Osteoblast (primary cell): ENCODE data around the gene ZMPSTE24. TPM values are rescaled to one million over a fixed set of nuclear protein-coding genes. Genes with fewer than 3 reads are reported as not detected.

Experiments used
- DNase-seq: peaks from one replicate; pipeline ENCODE4 v3.0.0; 2011; ENCODE audit warnings: low spot score, mixed read lengths; ENCODE audit not compliant: insufficient read length; ENCODE audit errors: missing footprints
- H2AFZ ChIP-seq: 2 replicates; pipeline ENCODE4 v1.6.0; 2011; ENCODE audit warnings: mild to moderate bottlenecking, low read length
- H3K27ac ChIP-seq: 2 replicates; pipeline ENCODE4 v1.5.1; 2011; ENCODE audit warnings: mild to moderate bottlenecking, low read depth, low read length, moderate library complexity
- H3K27me3 ChIP-seq: 2 replicates; pipeline ENCODE4 v1.6.0; 2012; ENCODE audit warnings: mild to moderate bottlenecking, control low read depth, inconsistent platforms, low read length, moderate library complexity; ENCODE audit not compliant: insufficient read depth
- H3K36me3 ChIP-seq: 2 replicates; pipeline ENCODE4 v1.5.1; 2011; ENCODE audit warnings: mild to moderate bottlenecking, low read length, control low read depth, moderate library complexity; ENCODE audit not compliant: insufficient read depth
- H3K4me1 ChIP-seq: 2 replicates; pipeline ENCODE4 v1.5.1; 2011; ENCODE audit warnings: mild to moderate bottlenecking, low read length, control low read depth, moderate library complexity; ENCODE audit not compliant: insufficient read depth
- H3K4me2 ChIP-seq: 2 replicates; pipeline ENCODE4 v1.6.0; 2011; ENCODE audit warnings: mild to moderate bottlenecking, low read length; ENCODE audit not compliant: insufficient read depth
- H3K4me3 ChIP-seq: fragments of 200-600 bp; sonication (generic); 3 replicates; pipeline ENCODE4 v1.5.1; 2012; ENCODE audit warnings: mild to moderate bottlenecking, low read length, inconsistent platforms; ENCODE audit not compliant: insufficient read depth
- H3K79me2 ChIP-seq: 2 replicates; pipeline ENCODE4 v1.6.0; 2012; ENCODE audit warnings: mild to moderate bottlenecking, low read length, control low read depth, inconsistent platforms; ENCODE audit not compliant: insufficient read depth
- H3K9me3 ChIP-seq: 2 replicates; pipeline ENCODE4 v1.5.1; 2011; ENCODE audit warnings: low read depth, low read length, control low read depth
- H4K20me1 ChIP-seq: 2 replicates; pipeline ENCODE4 v1.6.0; 2012; ENCODE audit warnings: mild to moderate bottlenecking, low read length, control low read depth; ENCODE audit not compliant: insufficient read depth
- total RNA-seq: library from RNA; depleted of rRNA; stranded (reverse); fragments of >200 nt; gene quantifications from 2 replicates; pipeline ENCODE4 v1.2.3, GENCODE V29; 2012
- TF ChIP-seq, protein P1 (sequence below): IDR thresholded peaks from 2 replicates; pipeline ENCODE4 v1.5.1; 2011; ENCODE audit warnings: mild to moderate bottlenecking, low read depth, low read length, moderate library complexity; ENCODE audit errors: extremely low read depth

ZMPSTE24 gene
- total RNA-seq, 1 donor = 72.4 TPM

DNA sequence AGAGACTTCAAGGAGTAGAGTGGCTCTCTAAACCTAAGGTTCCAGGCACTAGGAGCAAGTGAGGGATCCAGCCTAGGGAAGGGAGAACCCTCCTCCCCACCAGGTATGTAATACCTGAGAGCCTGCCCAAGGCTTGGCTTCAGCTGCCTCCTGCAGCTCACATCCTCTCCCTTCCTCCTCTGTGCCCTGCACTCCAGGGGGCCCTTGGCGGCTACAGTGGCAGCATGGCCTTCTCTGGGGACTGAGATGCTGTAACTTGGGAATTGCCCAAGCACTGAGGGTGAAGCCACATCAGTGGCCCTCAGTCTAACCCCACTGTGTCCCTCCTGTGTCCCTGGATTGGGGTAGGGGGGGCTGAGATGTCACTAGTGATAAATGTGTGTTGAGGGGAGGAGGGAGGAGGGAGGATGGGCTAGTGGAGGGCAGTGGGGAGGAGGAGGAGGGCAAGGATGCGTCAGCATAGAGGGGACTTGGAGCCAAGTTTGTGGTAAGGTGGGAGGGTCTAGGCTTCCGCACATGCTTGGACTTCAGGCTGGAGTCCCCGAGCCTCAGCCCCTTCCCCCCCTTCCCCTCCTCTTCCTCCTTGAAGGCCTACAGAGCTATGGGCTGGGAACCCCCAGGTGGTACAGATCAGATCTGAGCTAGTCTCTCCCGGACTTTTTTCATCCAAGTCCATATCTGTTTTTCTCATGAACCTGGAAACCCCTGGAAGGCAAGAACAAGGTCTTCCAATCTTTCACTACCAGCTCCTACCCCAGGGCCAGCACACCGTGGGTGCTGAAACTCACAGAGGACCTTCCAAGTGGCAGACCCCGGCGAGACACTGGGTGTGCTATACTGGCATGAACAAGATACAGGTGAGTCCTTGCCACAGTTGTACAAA lies 41.6 kb downstream of the ZMPSTE24 start:
- no peak overlapping the region for H3K4me2 ChIP-seq
- no peaks in the 10 kb centered on the region for H4K20me1 ChIP-seq
- no peak for DNase-seq
- no peaks in the 10 kb centered on the region for H3K79me2 ChIP-seq
- TF ChIP-seq, protein P1, sequence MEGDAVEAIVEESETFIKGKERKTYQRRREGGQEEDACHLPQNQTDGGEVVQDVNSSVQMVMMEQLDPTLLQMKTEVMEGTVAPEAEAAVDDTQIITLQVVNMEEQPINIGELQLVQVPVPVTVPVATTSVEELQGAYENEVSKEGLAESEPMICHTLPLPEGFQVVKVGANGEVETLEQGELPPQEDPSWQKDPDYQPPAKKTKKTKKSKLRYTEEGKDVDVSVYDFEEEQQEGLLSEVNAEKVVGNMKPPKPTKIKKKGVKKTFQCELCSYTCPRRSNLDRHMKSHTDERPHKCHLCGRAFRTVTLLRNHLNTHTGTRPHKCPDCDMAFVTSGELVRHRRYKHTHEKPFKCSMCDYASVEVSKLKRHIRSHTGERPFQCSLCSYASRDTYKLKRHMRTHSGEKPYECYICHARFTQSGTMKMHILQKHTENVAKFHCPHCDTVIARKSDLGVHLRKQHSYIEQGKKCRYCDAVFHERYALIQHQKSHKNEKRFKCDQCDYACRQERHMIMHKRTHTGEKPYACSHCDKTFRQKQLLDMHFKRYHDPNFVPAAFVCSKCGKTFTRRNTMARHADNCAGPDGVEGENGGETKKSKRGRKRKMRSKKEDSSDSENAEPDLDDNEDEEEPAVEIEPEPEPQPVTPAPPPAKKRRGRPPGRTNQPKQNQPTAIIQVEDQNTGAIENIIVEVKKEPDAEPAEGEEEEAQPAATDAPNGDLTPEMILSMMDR = no peak
- H3K27ac ChIP-seq = no peak overlapping the region
- no peak overlapping the region for H2AFZ ChIP-seq
- H3K27me3 ChIP-seq = peaks cover 8% of the 10 kb centered on the region
- H3K36me3 ChIP-seq = no peaks in the 10 kb centered on the region
- peaks cover 7% of the 10 kb centered on the region for H3K4me1 ChIP-seq
- H3K9me3 ChIP-seq = no peaks in the 10 kb centered on the region
- H3K4me3 ChIP-seq = no peak overlapping the region

DNA sequence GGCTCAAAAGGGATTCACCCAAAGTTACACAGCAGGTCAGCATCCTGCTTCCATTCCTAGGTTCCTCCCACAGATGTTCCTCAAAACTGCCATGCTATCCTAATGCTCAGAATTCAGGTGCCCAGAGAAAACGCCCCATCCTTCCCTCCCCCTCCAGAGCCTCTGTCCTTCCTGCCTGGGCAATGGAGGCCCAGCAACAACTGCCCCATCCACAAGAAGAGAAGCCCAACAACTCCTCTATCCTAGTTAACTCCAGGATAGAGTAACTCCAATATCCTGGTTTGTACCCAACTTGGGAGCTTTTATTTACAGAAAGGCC lies 42.2 kb downstream of the ZMPSTE24 start:
- H3K4me2 ChIP-seq = no peak overlapping the region
- H3K4me3 ChIP-seq = no peak overlapping the region
- H3K79me2 ChIP-seq = no peaks in the 10 kb centered on the region
- peaks cover 7% of the 10 kb centered on the region for H3K4me1 ChIP-seq
- TF ChIP-seq, protein P1 = no peak
- no peak overlapping the region for H2AFZ ChIP-seq
- H3K9me3 ChIP-seq = no peaks in the 10 kb centered on the region
- no peaks in the 10 kb centered on the region for H4K20me1 ChIP-seq
- peak; percentile 66 for DNase-seq
- H3K27me3 ChIP-seq = peaks cover 8% of the 10 kb centered on the region
- no peak overlapping the region for H3K27ac ChIP-seq
- no peaks in the 10 kb centered on the region for H3K36me3 ChIP-seq

DNA sequence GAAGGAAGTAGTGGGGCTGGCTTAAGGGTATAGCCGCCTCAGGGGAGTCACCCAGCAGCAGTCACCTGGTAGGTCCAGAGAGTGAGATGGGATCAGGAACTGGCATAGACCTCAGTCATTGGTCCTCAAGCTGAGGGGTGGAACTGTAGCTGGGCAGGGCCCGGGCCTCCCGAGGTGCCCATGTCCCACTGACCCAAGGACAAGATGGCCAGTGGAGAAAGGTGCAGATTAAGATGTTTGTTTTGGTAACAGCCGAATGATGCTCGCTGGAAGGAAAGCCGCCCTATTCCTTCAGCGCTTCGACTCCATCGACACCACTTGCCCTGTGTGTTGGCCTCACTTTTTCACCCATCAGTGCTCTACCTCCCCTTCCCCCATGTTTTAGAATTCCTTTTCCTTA lies 42.6 kb downstream of the ZMPSTE24 start:
- Histone ChIP-seq H3K79me2 (no peaks in the 10 kb centered on the region), H2AFZ (no peak overlapping the region), H3K36me3 (no peaks in the 10 kb centered on the region), H3K4me1 (peaks cover 7% of the 10 kb centered on the region), H3K27ac (no peak overlapping the region), H3K9me3 (no peaks in the 10 kb centered on the region), H3K27me3 (peaks cover 8% of the 10 kb centered on the region), H3K4me3 (no peak overlapping the region), H4K20me1 (no peaks in the 10 kb centered on the region), H3K4me2 (no peak overlapping the region)
- no peak for DNase-seq
- TF ChIP-seq, protein P1 = no peak

DNA sequence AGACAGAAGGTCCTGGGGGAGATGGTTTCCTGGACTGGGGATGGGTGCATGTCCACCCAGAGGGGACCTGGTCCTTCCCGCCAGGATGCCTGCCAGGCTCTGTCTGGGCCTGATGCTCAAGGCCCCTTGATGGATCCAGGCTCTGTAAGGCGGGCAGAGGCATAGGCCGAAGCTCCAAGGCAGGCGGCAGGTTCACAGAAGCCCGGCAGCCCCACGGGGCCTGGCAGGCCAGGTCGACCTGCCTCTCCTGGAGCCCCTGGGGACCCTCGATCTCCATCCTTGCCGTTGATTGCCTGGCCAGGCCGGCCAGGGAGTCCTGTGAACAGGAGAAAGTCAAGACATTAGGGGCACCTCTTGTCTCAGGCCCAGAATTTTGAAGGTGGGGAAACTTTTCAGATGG lies 43.0 kb downstream of the ZMPSTE24 start:
- Histone ChIP-seq H3K4me3 (no peak overlapping the region), H3K27ac (no peak overlapping the region), H3K9me3 (no peaks in the 10 kb centered on the region), H3K36me3 (no peaks in the 10 kb centered on the region), H2AFZ (no peak overlapping the region), H3K79me2 (no peaks in the 10 kb centered on the region), H3K27me3 (peaks cover 8% of the 10 kb centered on the region), H3K4me1 (peaks cover 7% of the 10 kb centered on the region), H3K4me2 (no peak overlapping the region), H4K20me1 (no peaks in the 10 kb centered on the region)
- TF ChIP-seq, protein P1 = no peak
- DNase-seq = peak; percentile 59
